ENCODE data around the gene HLX.

Gene HLX

GRCh38 chr1:220879076-220879508, at the start of gene HLX:
HLX (plus strand) TSS chr1:220879443; CDS start chr1:220879858, 415 bp downstream.
- TF ChIP-seq CTCF (IDR thresholded peaks at IDR 0.05; ENCODE audit: insufficient read depth, low read length, missing control alignments) = no peak
- peak within 1 kb of the TSS; percentile 77 for H3K4me3 ChIP-seq (ENCODE audit: low read depth, low read length)
- ChIA-PET POLR2A (interaction anchor here (0.6 to 1.5 kb wide), 6 partner anchors 10 to 290 kb away, joined by 3 to 6 read pairs (median 3); no protein-coding TSS in a partner anchor), CTCF (interaction anchor here (0.8 to 8.4 kb wide), 8 partner anchors 11 to 599 kb away, joined by 3 to 145 read pairs (median 4); no protein-coding TSS in a partner anchor)
- DNase-seq (ENCODE audit: low read depth, low spot score) = peak; percentile 57

GRCh38 chr1:220833436-220833835, 45.8 kb upstream of the HLX start:
- ChIA-PET CTCF (no interaction called here), POLR2A (no interaction called here)
- H3K4me3 ChIP-seq (ENCODE audit: low read depth, low read length) = no peak overlapping the region
- TF ChIP-seq CTCF (IDR thresholded peaks at IDR 0.05; ENCODE audit: insufficient read depth, low read length, missing control alignments) = no peak
- no peak for DNase-seq (ENCODE audit: low read depth, low spot score)

- DNase-seq (ENCODE audit: low read depth, low spot score) = no peak
- CTCF ChIA-PET = interaction anchor here (1.0 kb wide), 1 partner anchor 598 kb away, joined by 3 read pairs; no protein-coding TSS in a partner anchor
- no peak overlapping the region for H3K4me3 ChIP-seq (ENCODE audit: low read depth, low read length)
- POLR2A ChIA-PET = no interaction called here
- no peak for TF ChIP-seq CTCF (IDR thresholded peaks at IDR 0.05; ENCODE audit: insufficient read depth, low read length, missing control alignments)
These were observed 44.9 kb upstream of the HLX start for GRCh38 chr1:220834155-220834870.

- CTCF ChIA-PET = no interaction called here
- no peak overlapping the region for H3K4me3 ChIP-seq (ENCODE audit: low read depth, low read length)
- no peak for TF ChIP-seq CTCF (IDR thresholded peaks at IDR 0.05; ENCODE audit: insufficient read depth, low read length, missing control alignments)
- POLR2A ChIA-PET = no interaction called here
- DNase-seq (ENCODE audit: low read depth, low spot score) = no peak
These were observed 40.7 kb upstream of the HLX start for GRCh38 chr1:220838578-220838977.

- ChIA-PET CTCF (no interaction called here), POLR2A (no interaction called here)
- DNase-seq (ENCODE audit: low read depth, low spot score) = no peak
- no peak for TF ChIP-seq CTCF (IDR thresholded peaks at IDR 0.05; ENCODE audit: insufficient read depth, low read length, missing control alignments)
- H3K4me3 ChIP-seq (ENCODE audit: low read depth, low read length) = no peak overlapping the region
These were observed 39.8 kb upstream of the HLX start for GRCh38 chr1:220839474-220839873.

GRCh38 chr1:220841293-220841692, 38.0 kb upstream of the HLX start:
- TF ChIP-seq CTCF (IDR thresholded peaks at IDR 0.05; ENCODE audit: insufficient read depth, low read length, missing control alignments) = no peak
- DNase-seq (ENCODE audit: low read depth, low spot score) = no peak
- CTCF ChIA-PET = interaction anchor here (0.7 to 2.0 kb wide), 2 partner anchors 31 to 362 kb away, joined by 3 to 10 read pairs; no protein-coding TSS in a partner anchor
- POLR2A ChIA-PET = no interaction called here
- no peak overlapping the region for H3K4me3 ChIP-seq (ENCODE audit: low read depth, low read length)

All from AG04449 (cell line).